GM12891 (cell line): Measurements from ENCODE around the gene TLR5.

Experiments used
- DNase-seq: peaks from one replicate; pipeline ENCODE4 v3.0.0; 2011; ENCODE audit warnings: low spot score; ENCODE audit not compliant: insufficient read length
- FAIRE-seq: peaks from 2 replicates; lab custom pipeline; 2011; peaks lifted over from hg19 to GRCh38; lab: Jason Lieb, UNC
- PAX5 ChIP-seq: IDR thresholded peaks from 2 replicates; pipeline ENCODE4 v1.6.1; 2011; ENCODE audit warnings: low read length, moderate library complexity, mild to moderate bottlenecking; ENCODE audit not compliant: insufficient read depth, severe bottlenecking
- POLR2A ChIP-seq: IDR thresholded peaks from 2 replicates; pipeline ENCODE4 v1.6.1; 2011; ENCODE audit warnings: low read depth, low read length, control low read depth
- POLR2AphosphoS5 ChIP-seq: IDR thresholded peaks from 2 replicates; pipeline ENCODE4 v1.6.1; 2011; ENCODE audit warnings: low read depth, low read length, control low read depth
- POU2F2 ChIP-seq: IDR thresholded peaks from 2 replicates; pipeline ENCODE4 v1.6.1; 2011; ENCODE audit warnings: low read depth, mild to moderate bottlenecking, control low read depth, low read length, moderate library complexity
- SPI1 ChIP-seq: IDR thresholded peaks from 2 replicates; pipeline ENCODE4 v1.6.1; 2011; ENCODE audit warnings: low read depth, low read length, control low read depth
- TAF1 ChIP-seq: IDR thresholded peaks from 2 replicates; pipeline ENCODE4 v1.6.1; 2011; ENCODE audit warnings: low read depth, low read length, control low read depth

Gene TLR5

DNA sequence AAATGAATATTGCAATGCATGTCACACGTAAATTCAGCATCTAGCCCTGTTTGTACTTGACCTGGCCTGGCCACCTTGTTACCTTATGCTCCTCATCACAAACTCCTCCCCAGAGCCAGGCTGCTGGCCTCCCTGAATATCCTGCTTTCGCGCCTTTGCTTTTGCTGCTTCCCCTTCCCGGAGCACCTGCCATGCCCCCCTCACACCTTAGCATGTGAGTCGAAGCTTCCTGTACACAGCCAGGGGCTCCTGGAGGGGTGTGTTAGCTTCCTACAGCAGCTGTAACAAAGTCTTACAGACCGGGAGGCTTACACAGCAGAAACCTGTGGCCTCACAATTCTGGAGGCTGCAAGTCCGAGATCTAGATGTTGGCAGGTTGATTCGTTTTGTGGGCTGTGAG is 60.1 kb downstream of the TLR5 start:
- DNase-seq (no peak), FAIRE-seq (no peak)
- TF ChIP-seq POLR2A (no peak), PAX5 (no peak), POLR2AphosphoS5 (no peak), TAF1 (no peak), POU2F2 (no peak), SPI1 (no peak)

DNA sequence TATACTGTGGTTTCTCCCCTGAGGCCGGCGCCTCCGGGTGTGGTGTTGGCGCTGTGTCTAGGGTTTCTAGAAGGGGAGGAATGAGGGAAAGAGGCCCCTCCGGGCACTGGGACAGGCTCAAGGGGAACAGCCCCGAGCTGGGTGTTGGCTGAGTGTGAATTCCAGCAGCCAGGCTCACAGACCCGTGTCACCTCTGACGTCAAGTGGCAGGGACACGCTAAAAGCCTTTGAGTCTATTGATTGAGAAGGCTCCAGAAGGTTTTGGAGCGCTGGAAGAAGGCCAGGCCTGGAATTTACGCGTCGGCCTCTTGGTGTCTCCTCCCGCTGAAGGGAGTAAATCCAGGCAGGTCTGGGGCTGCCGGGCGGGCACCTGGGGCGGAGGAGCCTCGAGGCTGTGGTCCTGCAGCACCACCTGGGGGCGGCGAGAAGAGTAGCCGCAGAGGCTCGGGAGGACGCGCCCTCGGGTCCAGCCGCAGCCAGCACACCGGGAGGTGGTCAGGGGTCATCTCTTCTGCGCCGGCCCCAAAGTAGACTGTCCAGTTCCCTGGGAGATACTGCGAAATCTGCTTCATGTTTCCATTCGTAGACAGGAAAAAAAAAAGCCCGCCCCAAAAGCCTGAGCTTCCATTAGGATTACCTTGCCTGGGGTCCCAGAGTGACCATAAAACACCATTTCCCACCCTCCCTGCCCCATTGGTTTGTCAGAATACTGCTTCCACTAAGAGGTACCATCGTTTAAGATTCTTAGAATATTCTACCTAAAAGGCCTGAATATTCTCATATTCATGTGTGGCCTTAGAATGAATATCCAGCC is 61.7 kb downstream of the TLR5 start:
- TF ChIP-seq PAX5 (no peak), TAF1 (no peak), POLR2AphosphoS5 (no peak), POU2F2 (no peak), POLR2A (no peak), SPI1 (no peak)
- FAIRE-seq (peak; percentile 72), DNase-seq (peak; percentile 82)

DNA sequence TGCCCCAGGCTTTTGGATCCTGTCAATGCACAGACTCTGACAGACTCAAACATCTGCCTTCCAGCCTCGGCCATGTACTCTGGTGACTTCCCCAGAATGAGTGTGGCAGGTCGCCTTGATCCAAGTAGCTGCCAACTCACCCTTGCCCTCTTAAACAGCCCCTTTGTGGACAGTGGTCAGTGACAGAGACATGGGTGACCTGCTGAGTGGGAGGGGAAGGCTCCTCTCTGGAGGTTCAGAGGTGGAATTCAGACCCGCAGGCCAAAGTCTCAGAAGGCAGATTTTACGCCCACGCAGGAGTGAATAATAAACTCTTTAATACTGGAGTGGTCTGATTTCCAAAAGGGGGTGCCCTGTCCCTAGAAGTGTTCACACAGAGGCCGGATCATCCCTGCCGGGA is 63.5 kb downstream of the TLR5 start:
- DNase-seq (no peak), FAIRE-seq (no peak)

DNA sequence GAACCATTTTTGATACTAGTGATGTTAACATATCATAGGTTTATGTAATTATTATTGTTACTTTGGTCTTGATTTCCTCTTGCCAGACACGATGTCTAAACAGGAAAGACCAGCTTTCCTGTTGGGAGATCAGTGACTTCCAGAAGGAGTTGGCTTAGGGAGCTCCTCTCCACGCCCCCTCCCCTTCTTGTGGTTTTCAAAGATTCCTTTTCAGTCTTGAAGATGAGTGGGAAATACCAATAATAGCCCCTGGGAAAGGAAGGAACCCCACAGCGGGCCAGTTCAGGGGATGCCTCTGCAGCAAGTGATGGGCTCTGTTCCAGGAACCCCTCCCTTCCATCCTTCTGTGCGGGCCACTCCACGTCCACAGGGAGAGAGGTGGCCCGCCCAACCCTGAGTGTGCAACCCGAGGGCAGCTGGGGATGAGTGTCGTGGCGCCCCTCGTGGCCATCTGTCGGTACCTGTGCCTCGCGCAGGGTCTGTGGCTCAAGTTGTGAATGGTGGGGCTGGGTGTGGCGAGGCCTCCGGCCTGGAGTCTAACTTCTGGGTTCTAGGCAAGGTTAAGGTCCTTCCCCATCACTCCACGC is 65.7 kb downstream of the TLR5 start:
- TF ChIP-seq SPI1 (no peak), POU2F2 (no peak)
- no peak for DNase-seq
- no peak for FAIRE-seq

More for the DNA sequence above, 63.5 kb downstream of the TLR5 start:
- TF ChIP-seq POLR2A (no peak), POLR2AphosphoS5 (no peak), PAX5 (no peak), POU2F2 (no peak), TAF1 (no peak), SPI1 (no peak)

DNA sequence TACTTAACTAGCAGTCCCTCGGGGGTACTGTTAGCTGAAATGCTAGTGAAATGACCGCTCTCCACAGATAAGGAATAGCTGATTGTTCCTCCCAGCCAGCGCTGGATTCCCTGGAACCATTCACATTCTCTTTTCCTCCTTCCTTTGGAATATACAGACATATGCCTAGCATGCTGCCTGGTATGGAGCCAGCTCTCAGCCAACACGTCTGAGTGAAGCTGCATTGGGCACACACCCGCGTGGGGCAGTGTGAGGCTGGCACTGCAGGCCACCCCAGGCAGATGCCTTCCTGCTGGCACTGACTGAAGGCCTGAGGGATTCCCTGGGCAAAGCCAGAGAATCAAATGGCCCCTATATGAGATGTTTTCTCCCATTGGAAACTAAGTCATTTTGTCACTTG is 66.7 kb downstream of the TLR5 start:
- TF ChIP-seq POLR2AphosphoS5, result no peak
- no peak for TF ChIP-seq SPI1
- no peak for TF ChIP-seq PAX5
- no peak for TF ChIP-seq POLR2A
- no peak for TF ChIP-seq POU2F2
- no peak for TF ChIP-seq TAF1
- FAIRE-seq (no peak), DNase-seq (no peak)

DNA sequence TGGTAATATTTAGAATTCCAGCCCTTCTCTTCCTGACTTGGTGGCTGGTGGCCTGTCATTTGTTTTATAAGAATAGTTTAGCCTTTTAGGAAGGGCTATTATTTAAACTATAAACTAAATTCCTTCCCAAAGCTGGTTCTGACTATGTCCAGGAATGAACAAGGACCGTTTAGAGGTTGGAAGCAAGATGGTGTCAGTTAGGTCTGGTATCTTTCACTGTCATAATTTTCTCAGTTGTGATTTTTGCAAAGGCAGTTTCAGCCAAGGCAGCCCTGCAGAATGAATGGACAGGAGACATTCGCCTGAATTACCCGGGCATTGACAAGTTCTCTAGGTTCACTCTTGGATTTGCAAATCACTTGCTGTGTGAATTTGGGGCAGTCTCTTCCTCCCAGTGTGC is 67.2 kb downstream of the TLR5 start:
- no peak for FAIRE-seq
- TF ChIP-seq POLR2AphosphoS5 (no peak), PAX5 (no peak), SPI1 (no peak), POU2F2 (no peak), POLR2A (no peak), TAF1 (no peak)
- DNase-seq, result no peak

DNA sequence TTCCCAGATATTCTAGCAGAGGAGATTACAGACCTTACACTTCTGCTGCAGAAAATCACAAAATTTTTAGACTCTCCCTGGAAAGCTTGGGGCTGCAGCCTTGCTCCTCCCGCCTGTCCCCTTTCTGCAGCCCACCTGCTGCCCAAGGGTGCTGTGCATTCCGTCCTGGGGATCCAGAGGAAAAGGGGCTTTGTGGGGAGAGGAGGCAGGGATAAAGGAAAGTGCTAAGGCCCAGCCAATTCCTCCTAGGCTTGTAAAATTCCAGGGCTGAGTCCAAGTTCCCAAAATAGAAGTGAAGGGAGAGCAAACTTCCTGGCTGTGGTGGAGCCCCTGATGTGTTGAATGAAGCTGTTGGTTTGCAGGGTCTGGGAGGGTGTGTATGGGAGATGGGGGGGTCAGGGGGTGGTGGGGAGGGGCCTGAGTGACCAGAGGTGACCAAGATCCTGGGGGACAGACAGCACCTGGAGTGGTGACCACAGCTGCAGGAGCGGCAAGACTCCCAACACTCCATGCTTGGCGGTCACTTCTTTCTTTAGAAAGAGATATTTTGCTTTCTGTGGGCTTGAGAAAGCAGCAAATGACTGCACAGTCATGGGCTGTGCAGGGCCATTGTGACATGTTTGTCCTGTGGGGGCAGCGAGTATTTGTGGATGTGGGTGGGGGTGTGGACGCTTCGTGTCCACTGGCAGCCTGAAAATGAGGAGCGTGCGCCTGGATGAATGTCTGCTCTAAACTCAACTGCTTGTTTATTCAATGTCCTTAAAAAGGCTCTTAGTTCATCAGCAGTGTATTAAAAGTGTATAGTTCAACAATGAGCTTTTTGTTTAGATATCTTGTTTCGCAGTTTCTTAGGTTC is 68.4 kb downstream of the TLR5 start:
- FAIRE-seq, result no peak
- TF ChIP-seq POLR2AphosphoS5 (no peak), SPI1 (no peak), POLR2A (no peak), POU2F2 (no peak), PAX5 (no peak), TAF1 (no peak)

DNA sequence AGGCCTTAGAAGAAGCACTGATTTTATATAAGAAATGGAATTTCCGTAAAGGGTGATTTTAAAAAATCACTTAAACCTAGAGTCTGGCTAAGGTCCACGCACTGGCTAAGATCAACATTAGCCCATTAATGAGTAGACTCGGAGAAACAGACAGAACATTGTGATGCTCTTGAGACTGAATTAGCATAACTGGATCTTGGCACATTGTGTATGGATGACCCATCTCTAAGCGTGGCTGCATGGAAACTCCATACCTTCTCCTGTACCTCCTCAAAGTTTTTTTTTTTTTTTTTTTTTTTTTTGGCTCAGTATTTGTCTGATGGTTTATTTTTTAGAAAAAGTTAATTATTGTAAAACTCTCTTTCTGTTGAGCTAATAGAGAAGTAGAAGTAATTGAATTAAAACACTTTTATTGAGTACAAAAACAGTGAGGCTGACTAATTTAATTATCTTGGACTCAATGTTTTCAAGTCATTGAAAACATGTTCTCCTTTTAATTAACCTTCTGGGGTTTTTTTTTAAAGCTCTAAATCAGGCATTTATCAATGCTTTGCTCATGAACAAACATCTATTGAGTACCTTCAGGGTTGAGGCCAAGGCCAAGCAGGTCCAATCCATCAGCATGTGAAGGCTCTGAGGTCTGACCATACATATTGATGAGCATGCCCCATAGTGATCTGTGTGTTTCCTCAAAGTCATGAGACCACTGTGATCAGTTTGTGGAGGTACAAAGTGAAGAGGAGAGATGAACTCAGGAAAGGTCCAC is 74.0 kb downstream of the TLR5 start:
- TF ChIP-seq POLR2A, result no peak
- no peak for TF ChIP-seq PAX5

More for the DNA sequence above, 68.4 kb downstream of the TLR5 start:
- no peak for DNase-seq

DNA sequence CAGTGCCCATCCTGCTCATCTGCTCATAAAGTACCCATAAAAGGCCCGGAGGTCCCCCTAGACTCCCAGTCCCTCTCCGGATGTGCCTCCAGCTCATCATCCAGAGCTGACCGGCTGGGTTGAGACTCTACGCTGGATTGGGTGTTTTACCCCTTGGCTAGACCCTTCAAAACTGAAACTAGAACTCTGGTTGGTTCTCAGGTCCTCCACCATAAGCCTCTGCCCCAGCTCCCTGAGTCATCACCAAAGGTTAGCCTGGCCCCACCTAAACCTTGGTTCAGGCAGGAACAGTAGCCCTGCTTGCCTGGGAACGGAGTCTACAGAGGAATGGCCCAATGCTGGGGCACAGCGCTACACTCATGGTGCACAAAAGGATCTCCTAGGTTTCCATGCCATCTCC is 75.1 kb downstream of the TLR5 start:
- TF ChIP-seq POLR2AphosphoS5, result no peak
- no peak for TF ChIP-seq SPI1
- no peak for TF ChIP-seq POLR2A
- no peak for TF ChIP-seq PAX5
- TF ChIP-seq TAF1, result no peak
- TF ChIP-seq POU2F2, result no peak
- no peak for FAIRE-seq

More for the DNA sequence above, 74.0 kb downstream of the TLR5 start:
- no peak for DNase-seq
- no peak for FAIRE-seq

More for the DNA sequence above, 75.1 kb downstream of the TLR5 start:
- no peak for DNase-seq
